H9 (cell line): ENCODE results near the gene RPL18. TPM values are rescaled to one million over a fixed set of nuclear protein-coding genes. Genes with fewer than 3 reads are reported as not detected.

Experiments
- DNase-seq: peaks from one replicate; pipeline ENCODE4 v3.0.0-alpha.2; 2017
- H2AFZ ChIP-seq: one replicate; pipeline ENCODE4 v1.6.1; 2013; ENCODE audit warnings: mild to moderate bottlenecking, low read length, control low read depth, moderate library complexity
- H2AK5ac ChIP-seq: 2 replicates; pipeline ENCODE4 v1.6.1; 2013; ENCODE audit warnings: low read length, control low read depth, mixed read lengths; ENCODE audit not compliant: insufficient read length
- H2BK120ac ChIP-seq: one replicate; pipeline ENCODE4 v1.6.1; 2013; ENCODE audit warnings: low read depth, mild to moderate bottlenecking, low read length, control low read depth, inconsistent platforms; ENCODE audit not compliant: poor library complexity, severe bottlenecking
- H2BK12ac ChIP-seq: 2 replicates; pipeline ENCODE4 v1.6.1; 2013; ENCODE audit warnings: low read length, control low read depth, mixed read lengths, low read depth; ENCODE audit not compliant: insufficient read length
- H2BK15ac ChIP-seq: 2 replicates; pipeline ENCODE4 v1.6.1; 2013; ENCODE audit warnings: low read depth, low read length, control low read depth
- H2BK20ac ChIP-seq: one replicate; pipeline ENCODE4 v1.6.1; 2013; ENCODE audit warnings: low read depth, mild to moderate bottlenecking, low read length, control low read depth, inconsistent platforms; ENCODE audit not compliant: poor library complexity, severe bottlenecking
- H2BK5ac ChIP-seq: 2 replicates; pipeline ENCODE4 v1.6.1; 2013; ENCODE audit warnings: low read length, control low read depth, mixed read lengths; ENCODE audit not compliant: insufficient read length
- H3K14ac ChIP-seq: 2 replicates; pipeline ENCODE4 v1.6.1; 2013; ENCODE audit warnings: low read length, control low read depth; ENCODE audit not compliant: insufficient read depth
- H3K18ac ChIP-seq: 2 replicates; pipeline ENCODE4 v1.6.1; 2013; ENCODE audit warnings: low read depth, mild to moderate bottlenecking, mixed read lengths, low read length, control low read depth; ENCODE audit not compliant: insufficient read length
- H3K23ac ChIP-seq: 2 replicates; pipeline ENCODE4 v1.6.1; 2013; ENCODE audit warnings: low read length, control low read depth, mixed read lengths, low read depth; ENCODE audit not compliant: insufficient read length
- H3K23me2 ChIP-seq: 2 replicates; pipeline ENCODE4 v1.6.1; 2013; ENCODE audit warnings: low read depth, mild to moderate bottlenecking, mixed read lengths, low read length, control low read depth; ENCODE audit not compliant: insufficient read length, poor library complexity, severe bottlenecking
- H3K27ac ChIP-seq: 2 replicates; pipeline ENCODE4 v1.5.1; 2013; ENCODE audit warnings: low read length, control low read depth, mixed read lengths, low read depth; ENCODE audit not compliant: insufficient read length
- H3K27me3 ChIP-seq: 2 replicates; pipeline ENCODE4 v1.6.1; 2013; ENCODE audit warnings: low read length, control low read depth, inconsistent platforms; ENCODE audit not compliant: insufficient read depth
- H3K4ac ChIP-seq: 2 replicates; pipeline ENCODE4 v1.6.1; 2013; ENCODE audit warnings: low read depth, mild to moderate bottlenecking, control low read depth, inconsistent platforms, low read length, moderate library complexity
- H3K4me1 ChIP-seq: 2 replicates; pipeline ENCODE4 v1.6.1; 2013; ENCODE audit warnings: low read length, control low read depth, inconsistent platforms; ENCODE audit not compliant: insufficient read depth
- H3K4me2 ChIP-seq: 2 replicates; pipeline ENCODE4 v1.6.1; 2013; ENCODE audit warnings: low read length, control low read depth, mixed read lengths; ENCODE audit not compliant: insufficient read length, insufficient read depth
- H3K56ac ChIP-seq: 2 replicates; pipeline ENCODE4 v1.6.1; 2013; ENCODE audit warnings: low read depth, mild to moderate bottlenecking, mixed read lengths, low read length, control low read depth; ENCODE audit not compliant: insufficient read length
- H3K79me1 ChIP-seq: 2 replicates; pipeline ENCODE4 v1.6.1; 2013; ENCODE audit warnings: low read depth, mild to moderate bottlenecking, moderate library complexity, low read length, control low read depth, inconsistent platforms; ENCODE audit not compliant: insufficient read depth, poor library complexity, severe bottlenecking
- H3K79me2 ChIP-seq: 2 replicates; pipeline ENCODE4 v1.6.1; 2013; ENCODE audit warnings: low read length, control low read depth, inconsistent platforms; ENCODE audit not compliant: insufficient read depth
- H3K9ac ChIP-seq: 2 replicates; pipeline ENCODE4 v1.6.1; 2013; ENCODE audit warnings: low read length, control low read depth, mixed read lengths; ENCODE audit not compliant: insufficient read length; ENCODE audit errors: extremely low read depth
- H3K9me3 ChIP-seq: one replicate; pipeline ENCODE4 v1.6.1; 2013; ENCODE audit warnings: low read depth, low read length, inconsistent platforms; ENCODE audit not compliant: control insufficient read depth
- H3T11ph ChIP-seq: one replicate; pipeline ENCODE4 v1.6.1; 2013; ENCODE audit warnings: mild to moderate bottlenecking, low read length, control low read depth, inconsistent platforms
- H4K20me1 ChIP-seq: one replicate; pipeline ENCODE4 v1.6.1; 2013; ENCODE audit not compliant: control insufficient read depth, insufficient read length, insufficient read depth
- H4K5ac ChIP-seq: 2 replicates; pipeline ENCODE4 v1.6.1; 2013; ENCODE audit warnings: low read depth, mild to moderate bottlenecking, mixed read lengths, low read length, control low read depth; ENCODE audit not compliant: insufficient read length
- H4K8ac ChIP-seq: replicated peaks from 2 replicates; pipeline ENCODE4 v1.6.1; 2013; ENCODE audit warnings: low read length, control low read depth, mixed read lengths, low read depth; ENCODE audit not compliant: insufficient read length
- H4K91ac ChIP-seq: 2 replicates; pipeline ENCODE4 v1.6.1; 2013; ENCODE audit warnings: low read depth, mild to moderate bottlenecking, moderate library complexity, mixed read lengths, low read length, control low read depth; ENCODE audit not compliant: insufficient read length
- H3K27ac Mint-ChIP-seq, 3 experiments: 2 replicates in 2 of 3; 3 replicates in 1 of 3; pipeline ENCODE4 v1.8.0; 2020 to 2021; ENCODE audit warnings: mixed read lengths in 3 of 3, mild to moderate bottlenecking in 1 of 3, moderate library complexity in 1 of 3
- H3K27me3 Mint-ChIP-seq: 2 replicates; pipeline ENCODE4 v1.8.0; 2021; ENCODE audit warnings: low read depth, mild to moderate bottlenecking, moderate library complexity, mixed read lengths
- H3K36me3 Mint-ChIP-seq, 3 experiments: 2 replicates in 2 of 3; 3 replicates in 1 of 3; pipeline ENCODE4 v1.8.0; 2020 to 2021; ENCODE audit warnings: low read depth in 3 of 3, mixed read lengths in 3 of 3; ENCODE audit not compliant: insufficient read depth in 1 of 3
- H3K4me1 Mint-ChIP-seq, 2 experiments: 2 replicates each; pipeline ENCODE4 v1.8.0; 2020; ENCODE audit warnings: mixed read lengths in 2 of 2
- H3K4me3 Mint-ChIP-seq, 2 experiments: 2 replicates in 1 of 2; 3 replicates in 1 of 2; pipeline ENCODE4 v1.8.0; 2020 to 2021; ENCODE audit warnings: mild to moderate bottlenecking in 2 of 2, mixed read lengths in 2 of 2, moderate library complexity in 1 of 2
- H3K9me3 Mint-ChIP-seq, 2 experiments: 2 replicates in 1 of 2; 3 replicates in 1 of 2; pipeline ENCODE4 v1.8.0; 2020; ENCODE audit warnings: mild to moderate bottlenecking in 2 of 2, mixed read lengths in 2 of 2, moderate library complexity in 1 of 2
- CTCF ChIP-seq: fragments of 200-600 bp; sonication (generic); conservative IDR thresholded peaks from 3 replicates; pipeline ENCODE4 v1.8.0; 2021; ENCODE audit warnings: antibody characterized with exemption, mild to moderate bottlenecking
- WGBS: extraction: QIAGEN DNeasy Blood & Tissue Kit; methylation state at CpG from one replicate; pipeline ENCODE4 v1.1.7; 2013; ENCODE audit warnings: missing lambda C conversion rate, low lambda C conversion rate, mixed read lengths; ENCODE audit not compliant: insufficient read length; ENCODE audit errors: extremely low coverage; 5-methylcytosine and 5-hydroxymethylcytosine counted together
- total RNA-seq: library from RNA; stranded (reverse); gene quantifications from 2 replicates; pipeline ENCODE4 v1.2.1, GENCODE V29; 2021

RPL18 gene
- total RNA-seq, 1 experiment from 2014 or later, result 1,855 TPM

- no peak overlapping the region; a peak in 1 of 7 replicates for H3K27ac Mint-ChIP-seq
- peaks cover 4 to 11% of the 10 kb centered on the region in 2 experiments for H3K4me1 Mint-ChIP-seq
- Histone ChIP-seq H3K27me3 (no peaks in the 10 kb centered on the region), H3T11ph (no peak overlapping the region), H3K18ac (no peak overlapping the region), H4K20me1 (no peaks in the 10 kb centered on the region), H2BK120ac (no peak overlapping the region), H3K23me2 (no peaks in the 10 kb centered on the region), H3K23ac (no peak overlapping the region), H2AK5ac (no peak overlapping the region), H3K9ac (no peak overlapping the region), H3K4me2 (no peak overlapping the region), H2BK20ac (no peak overlapping the region), H2BK12ac (no peak overlapping the region), H3K9me3 (no peaks in the 10 kb centered on the region), H4K5ac (no peak overlapping the region), H3K4me1 (no peaks in the 10 kb centered on the region), H4K8ac (no peak overlapping the region), H3K4ac (no peak overlapping the region), H3K27ac (no peak overlapping the region), H2AFZ (no peak overlapping the region), H3K79me1 (no peaks in the 10 kb centered on the region), H3K56ac (no peak overlapping the region), H3K79me2 (no peaks in the 10 kb centered on the region), H3K14ac (no peak overlapping the region), H2BK5ac (no peak overlapping the region), H4K91ac (no peak overlapping the region), H2BK15ac (no peak overlapping the region)
- DNase-seq, result no peak
- peaks cover 0 to 6% (median 5%) of the 10 kb centered on the region in 3 experiments; a peak in 2 of 7 replicates for H3K36me3 Mint-ChIP-seq
- WGBS, result no CpG with 5 or more reads among the region's 50 CpGs
- H3K27me3 Mint-ChIP-seq, result peaks cover 13% of the 10 kb centered on the region
- no peak for TF ChIP-seq CTCF
- no peak overlapping the region for H3K4me3 Mint-ChIP-seq
- H3K9me3 Mint-ChIP-seq, result peaks cover 5 to 6% of the 10 kb centered on the region in 2 experiments; a peak in 3 of 5 replicates
Measured at GRCh38 chr19:48661711-48662090, 42.7 kb upstream of the RPL18 start.
